GM12878 (cell line): ENCODE data around the gene ZNF397. TPM values are rescaled to one million over a fixed set of nuclear protein-coding genes. Genes with fewer than 3 reads are reported as not detected.

Source experiments
- ATAC-seq: fragments of 200-7000 bp; cut with Tn5 transposase; 3 replicates; pipeline ENCODE4 v1.9.1; 2020; ENCODE audit warnings: mild to moderate bottlenecking, moderate library complexity
- BruUV-seq: library from RNA; stranded (reverse); fragments of 400-500 nt; replicated peaks from 2 replicates; lab custom pipeline; 2021; lab: Mats Ljungman, UMichigan
- CTCF ChIA-PET: fragments of 300-600 bp; sonication (Branson Sonifier 250); formaldehyde crosslinking; extraction: SDS; loops from one replicate; lab custom pipeline; 2021; ENCODE audit warnings: inconsistent platforms; lab: Yijun Ruan, JAX
- POLR2A ChIA-PET: fragments of 350-600 bp; formaldehyde crosslinking; extraction: SDS; loops from one replicate; lab custom pipeline; 2021; ENCODE audit warnings: inconsistent platforms; lab: Charles Lee
- RAD21 ChIA-PET: fragments of 300-600 bp; sonication (Branson Sonifier 250); formaldehyde crosslinking; loops from one replicate; lab custom pipeline; 2023; ENCODE audit warnings: antibody characterized with exemption; ENCODE audit not compliant: unreplicated experiment; lab: Charles Lee
- SMC1A ChIA-PET: fragments of 300-600 bp; sonication (Branson Sonifier 250); formaldehyde crosslinking; loops from one replicate; lab custom pipeline; 2023; ENCODE audit not compliant: unreplicated experiment, uncharacterized antibody; lab: Charles Lee
- DNase-seq: peaks from one replicate; pipeline ENCODE4 v3.0.0-alpha.2; 2011; ENCODE audit warnings: low read depth, low spot score
- FAIRE-seq: peaks from 3 replicates; lab custom pipeline; 2011; peaks lifted over from hg19 to GRCh38; lab: Jason Lieb, UNC
- H2AFZ ChIP-seq: 2 replicates; pipeline ENCODE4 v1.6.0; 2011; ENCODE audit warnings: low read depth, low read length, control low read depth; ENCODE audit not compliant: control insufficient read depth
- H3K27ac ChIP-seq: 2 replicates; pipeline ENCODE4 v1.5.1; 2011; ENCODE audit warnings: control low read depth; ENCODE audit not compliant: control insufficient read depth, insufficient read depth
- H3K27me3 ChIP-seq, 2 experiments: replicated peaks in 1 of 2; 2 replicates each; pipeline versions ENCODE4 v1.6.0 to v1.6.1; 2011; ENCODE audit warnings: low read length in 1 of 2; ENCODE audit not compliant: control insufficient read depth in 2 of 2, insufficient read depth in 2 of 2
- H3K36me3 ChIP-seq, 2 experiments: 2 replicates each; pipeline ENCODE4 v1.5.1; 2011; ENCODE audit warnings: low read length in 1 of 2; ENCODE audit not compliant: control insufficient read depth in 2 of 2, insufficient read depth in 2 of 2
- H3K4me1 ChIP-seq: 2 replicates; pipeline ENCODE4 v1.6.1; 2011; ENCODE audit warnings: mild to moderate bottlenecking, low read length, moderate library complexity, mixed read lengths; ENCODE audit not compliant: control insufficient read depth, insufficient read depth
- H3K4me2 ChIP-seq: 2 replicates; pipeline ENCODE4 v1.6.0; 2011; ENCODE audit warnings: control low read depth; ENCODE audit not compliant: control insufficient read depth, insufficient read depth
- H3K4me3 ChIP-seq: fragments of 200-600 bp; sonication (generic); 2 replicates; pipeline ENCODE4 v1.5.1; 2016
- H3K79me2 ChIP-seq: 2 replicates; pipeline ENCODE4 v1.6.0; 2011; ENCODE audit warnings: low read length; ENCODE audit not compliant: control insufficient read depth, insufficient read depth
- H3K9ac ChIP-seq: 2 replicates; pipeline ENCODE4 v1.8.0; 2011; ENCODE audit warnings: low read length, control low read depth, mixed read lengths; ENCODE audit not compliant: control insufficient read depth, insufficient read depth
- H3K9me3 ChIP-seq: replicated peaks from 3 replicates; pipeline ENCODE4 v1.5.1; 2011; ENCODE audit warnings: mild to moderate bottlenecking, low read length; ENCODE audit not compliant: control insufficient read depth, insufficient read depth
- H4K20me1 ChIP-seq: 2 replicates; pipeline ENCODE4 v1.6.0; 2011; ENCODE audit not compliant: control insufficient read depth, insufficient read depth
- ATF3 ChIP-seq: IDR thresholded peaks from 2 replicates; pipeline ENCODE4 v1.6.1; 2011; ENCODE audit warnings: low read depth, mild to moderate bottlenecking, low read length, moderate library complexity, borderline replicate concordance; ENCODE audit errors: extremely low read depth
- CBFB ChIP-seq: IDR thresholded peaks from 2 replicates; pipeline ENCODE4 v1.6.1; 2016; ENCODE audit warnings: antibody characterized with exemption, low read depth
- ESRRA ChIP-seq: IDR thresholded peaks from 2 replicates; pipeline ENCODE4 v1.6.1; 2012; ENCODE audit warnings: mild to moderate bottlenecking, low read length, improper control_type of control experiment
- HDAC2 ChIP-seq: fragments of 200-600 bp; sonication (generic); IDR thresholded peaks from 2 replicates; pipeline ENCODE4 v1.6.1; 2017
- NFIC ChIP-seq: IDR thresholded peaks from 2 replicates; pipeline ENCODE4 v1.6.1; 2012; ENCODE audit warnings: low read depth, mild to moderate bottlenecking, inconsistent platforms, low read length, moderate library complexity
- NFYB ChIP-seq: IDR thresholded peaks from 2 replicates; pipeline ENCODE4 v1.6.1; 2011; ENCODE audit warnings: low read depth, mild to moderate bottlenecking, low read length, improper control_type of control experiment, moderate library complexity; ENCODE audit not compliant: insufficient read depth
- NR2C2 ChIP-seq: IDR thresholded peaks from 2 replicates; pipeline ENCODE4 v1.6.1; 2011; ENCODE audit warnings: borderline replicate concordance, low read depth; ENCODE audit not compliant: control insufficient read depth, insufficient read length
- PML ChIP-seq: IDR thresholded peaks from 2 replicates; pipeline ENCODE4 v1.6.1; 2012; ENCODE audit warnings: low read length, inconsistent platforms
- SREBF2 ChIP-seq: IDR thresholded peaks from 2 replicates; pipeline ENCODE4 v1.6.1; 2012; ENCODE audit warnings: mild to moderate bottlenecking, low read length
- SRF ChIP-seq, 2 experiments: IDR thresholded peaks; 2 replicates each; pipeline ENCODE4 v1.6.1; 2011; ENCODE audit warnings: low read depth in 2 of 2, low read length in 2 of 2, mild to moderate bottlenecking in 1 of 2, moderate library complexity in 1 of 2
- TCF12 ChIP-seq: IDR thresholded peaks from 2 replicates; pipeline ENCODE4 v1.6.1; 2011; ENCODE audit warnings: low read depth, mild to moderate bottlenecking, low read length
- WGBS: methylation state at CpG from one replicate; pipeline ENCODE4 v1.1.6; 2016; ENCODE audit warnings: low lambda C conversion rate; ENCODE audit not compliant: insufficient replicate concordance, insufficient coverage; ENCODE audit errors: missing lambda C conversion rate; 5-methylcytosine and 5-hydroxymethylcytosine counted together
- in situ Hi-C: fragments of 300-500 bp; cut with MboI; formaldehyde crosslinking; loops from 9 replicates; pipeline ENCODE4 v1.14.3; 2018; ENCODE audit warnings: mixed read lengths
- intact Hi-C: fragments of 100-400 bp; cut with micrococcal nuclease; formaldehyde crosslinking; loops from one replicate; pipeline ENCODE4 v1.14.2; 2022; ENCODE audit not compliant: unreplicated experiment
- polyA plus RNA-seq, 11 experiments: library from polyadenylated mRNA; depleted of rRNA in 4 of 11; unstranded in 6 of 11; stranded (reverse) in 5 of 11; fragments of >200 nt; fragmentation: Nextera tagmentation in 4 of 11; fragmentation: Illumina TruSeq in 1 of 11; extraction: Ambion mirVana in 4 of 11; extraction: Trizol in 1 of 11; gene quantifications; 1 replicate in 1 of 11; 2 replicates in 10 of 11; pipeline versions ENCODE4 v1.2.1 to v1.2.3, GENCODE V29; 2011 to 2016; ENCODE audit warnings: inconsistent platforms in 2 of 11, missing spikeins in 2 of 11, low read depth in 1 of 11
- total RNA-seq, 4 experiments: library from RNA; depleted of rRNA in 3 of 4; stranded (reverse); fragments of >200 nt in 3 of 4; fragmentation: Illumina TruSeq in 1 of 4; extraction: Trizol in 1 of 4; gene quantifications; 2 replicates each; pipeline versions ENCODE4 v1.2.1 to v1.2.3, GENCODE V29; 2013 to 2021
- TF ChIP-seq, protein P1 (sequence below): fragments of 450-650 bp; IDR thresholded peaks from 2 replicates; pipeline ENCODE4 v1.6.1; 2014; ENCODE audit warnings: mild to moderate bottlenecking

Gene ZNF397
- total and polyA plus RNA-seq, 10 of the 15 experiments (the other 5 are each of a cell fraction or from before 2014, with no cell fraction given) = 5.2 to 13.3 (median 10.8) TPM

DNA sequence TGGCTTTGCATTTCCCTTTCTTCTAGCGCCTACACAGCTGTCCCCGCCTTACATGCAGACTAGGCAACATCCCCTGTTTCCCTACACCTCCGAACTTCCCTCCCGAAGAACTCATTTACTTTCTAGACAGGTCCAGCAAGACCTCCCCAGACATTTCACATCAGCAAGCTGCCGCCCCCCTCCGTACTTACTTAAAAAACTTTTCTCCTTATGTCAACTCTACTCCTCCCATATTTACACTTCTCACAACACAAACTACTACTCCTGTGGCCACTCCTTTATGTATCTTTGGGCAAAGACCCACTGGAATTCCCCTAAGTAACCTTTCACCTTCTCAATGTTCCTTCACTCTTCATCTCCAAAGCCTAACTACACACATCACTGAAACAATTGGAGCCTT lies 20.4 kb upstream of the ZNF397 start:
- Histone ChIP-seq H3K36me3 (no peaks in the 10 kb centered on the region), H3K4me2 (no peak overlapping the region), H3K27ac (no peak overlapping the region), H3K79me2 (no peaks in the 10 kb centered on the region), H3K9me3 (no peaks in the 10 kb centered on the region), H3K4me3 (no peak overlapping the region), H3K27me3 (no peaks in the 10 kb centered on the region), H4K20me1 (no peaks in the 10 kb centered on the region), H3K9ac (no peak overlapping the region), H2AFZ (no peak overlapping the region), H3K4me1 (no peaks in the 10 kb centered on the region)
- TF ChIP-seq PML (no peak), ESRRA (no peak), SRF (IDR thresholded peaks at IDR 0.05; ENCODE audit: low read depth in 2 of 2, low read length in 2 of 2) (no peak), TCF12 (no peak), HDAC2 (no peak), SREBF2 (no peak), NFIC (no peak), CBFB (no peak), NFYB (no peak), ATF3 (no peak), NR2C2 (no peak)
- TF ChIP-seq, protein P1, sequence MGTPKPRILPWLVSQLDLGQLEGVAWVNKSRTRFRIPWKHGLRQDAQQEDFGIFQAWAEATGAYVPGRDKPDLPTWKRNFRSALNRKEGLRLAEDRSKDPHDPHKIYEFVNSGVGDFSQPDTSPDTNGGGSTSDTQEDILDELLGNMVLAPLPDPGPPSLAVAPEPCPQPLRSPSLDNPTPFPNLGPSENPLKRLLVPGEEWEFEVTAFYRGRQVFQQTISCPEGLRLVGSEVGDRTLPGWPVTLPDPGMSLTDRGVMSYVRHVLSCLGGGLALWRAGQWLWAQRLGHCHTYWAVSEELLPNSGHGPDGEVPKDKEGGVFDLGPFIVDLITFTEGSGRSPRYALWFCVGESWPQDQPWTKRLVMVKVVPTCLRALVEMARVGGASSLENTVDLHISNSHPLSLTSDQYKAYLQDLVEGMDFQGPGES = no peak
- ChIA-PET CTCF (no interaction called here), RAD21 (no interaction called here), SMC1A (no interaction called here), POLR2A (no interaction called here)
- 62% methylated on average over 6 of the region's 6 CpGs for WGBS
- in situ Hi-C loops (no loop called here), intact Hi-C loops (no loop called here)
- ATAC-seq (no peak), DNase-seq (no peak), FAIRE-seq (no peak)
- BruUV-seq = no TSS peak
